VCaP (cell line): Measurements from ENCODE around the gene R3HDM2.
A peak's percentile ranks its signal among the peaks of the same experiment; 100 is the strongest.
"Not testable (repeated sequence)": the region's sequence is repeated elsewhere in the genome, so short reads cannot be mapped to it uniquely, and the experiment has no call there.

ENCODE experiments used
- H3K27ac ChIP-seq: fragments of 450-650 bp; 2 replicates; pipeline ENCODE4 v1.5.1; 2017
- CTCF ChIP-seq: fragments of 450-650 bp; conservative IDR thresholded peaks from 2 replicates; pipeline ENCODE4 v1.5.1; 2017; ENCODE audit warnings: mild to moderate bottlenecking, moderate library complexity

R3HDM2 gene

GRCh38 chr12:57309420-57309819, 121.4 kb downstream of the R3HDM2 start:
- peak overlapping the region; percentile 88 for H3K27ac ChIP-seq
- TF ChIP-seq CTCF: no peak

DNA sequence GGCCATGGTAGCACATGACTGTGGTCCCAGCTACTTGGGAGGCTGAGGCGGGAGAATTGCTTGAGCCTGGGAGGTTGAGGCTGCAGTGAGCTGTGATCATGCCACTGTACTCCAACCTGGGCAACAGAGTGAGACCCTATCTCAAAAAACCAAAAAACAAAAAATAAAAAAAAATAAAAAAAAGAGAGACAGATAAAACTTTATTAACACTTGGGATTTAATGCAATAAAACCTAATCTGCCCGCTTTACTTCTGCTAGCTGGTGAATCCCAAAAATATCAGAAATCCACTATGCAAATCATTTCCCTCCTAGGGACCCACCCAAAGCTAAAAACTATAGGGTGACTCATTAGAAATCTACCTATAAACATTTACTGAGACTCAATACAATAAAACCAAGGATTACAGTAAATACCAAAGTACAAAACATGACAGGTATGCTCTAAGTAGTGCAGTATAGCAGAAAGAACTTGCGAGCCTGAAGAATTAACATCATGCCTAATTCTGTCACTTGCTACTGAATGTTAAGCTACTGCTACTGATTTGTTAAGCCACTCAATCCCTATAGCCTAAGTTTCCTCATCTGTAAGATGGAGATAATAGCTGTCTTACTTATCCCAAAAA, 129.8 kb downstream of the R3HDM2 start:
- TF ChIP-seq CTCF: no peak
- H3K27ac ChIP-seq: peak overlapping the region; percentile 64

DNA sequence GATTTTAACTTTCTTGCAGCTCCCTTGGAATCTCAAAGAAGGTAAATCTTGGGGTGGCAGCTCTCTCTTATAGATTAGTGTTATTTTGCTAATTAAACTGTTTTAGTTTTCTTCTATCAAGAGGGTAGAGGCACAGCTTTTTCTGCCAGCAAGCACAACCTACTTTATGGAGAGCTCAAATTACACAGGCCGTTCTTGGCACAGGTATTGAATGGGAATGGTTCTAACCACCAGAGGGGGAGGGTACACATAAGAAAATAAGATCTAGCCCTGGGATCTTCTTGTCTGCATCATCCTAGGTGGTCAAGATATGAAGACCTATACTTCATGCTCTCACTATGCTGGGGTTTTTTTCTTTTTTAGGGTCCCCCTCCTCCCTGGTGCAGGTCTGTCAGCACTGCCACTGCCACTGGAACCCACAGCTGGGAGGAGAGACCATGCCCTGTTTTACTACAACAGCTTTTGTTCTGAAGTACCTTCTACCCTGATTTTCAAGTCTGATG, 131.3 kb downstream of the R3HDM2 start:
- TF ChIP-seq CTCF: no peak
- peak overlapping the region; percentile 64 for H3K27ac ChIP-seq

DNA sequence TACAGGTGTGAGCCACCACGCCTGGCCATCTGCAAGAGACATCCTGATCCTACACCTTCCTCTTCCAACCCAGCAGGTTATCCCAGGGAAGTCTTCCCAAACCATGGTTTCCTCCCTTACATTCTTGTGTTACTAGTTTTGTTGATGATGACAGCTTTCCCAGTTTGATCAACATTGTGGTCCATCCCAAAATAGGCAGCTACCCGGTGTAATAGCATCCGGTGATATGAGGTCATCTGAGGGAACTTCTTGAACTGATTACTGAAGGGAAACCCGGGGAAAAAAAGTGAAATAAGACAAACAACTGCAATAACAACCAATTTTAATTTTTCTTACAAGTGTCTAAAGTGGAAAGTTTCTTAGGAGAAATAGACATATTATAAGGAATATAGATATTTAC, 134.6 kb downstream of the R3HDM2 start:
- TF ChIP-seq CTCF: no peak
- H3K27ac ChIP-seq: no peak overlapping the region

DNA sequence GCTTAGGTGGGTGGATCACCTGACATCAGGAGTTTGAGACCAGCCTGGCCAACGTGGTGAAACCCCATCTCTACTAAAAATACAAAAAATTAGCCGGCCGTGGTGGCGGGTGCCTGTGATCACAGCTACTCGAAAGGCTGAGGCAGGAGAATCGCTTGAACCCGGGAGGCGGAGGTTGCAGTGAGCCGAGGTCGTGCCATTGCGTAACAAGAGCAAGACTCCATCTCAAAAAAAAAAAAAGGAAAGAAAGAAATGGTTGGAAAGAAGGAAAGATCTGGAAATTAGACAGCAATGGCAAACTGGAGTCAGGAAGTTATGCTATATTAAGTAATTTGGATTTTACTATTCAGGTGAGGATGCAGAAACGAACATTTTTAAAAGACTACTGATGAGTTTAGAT, 148.8 kb downstream of the R3HDM2 start:
- H3K27ac ChIP-seq: not testable (repeated sequence)

DNA sequence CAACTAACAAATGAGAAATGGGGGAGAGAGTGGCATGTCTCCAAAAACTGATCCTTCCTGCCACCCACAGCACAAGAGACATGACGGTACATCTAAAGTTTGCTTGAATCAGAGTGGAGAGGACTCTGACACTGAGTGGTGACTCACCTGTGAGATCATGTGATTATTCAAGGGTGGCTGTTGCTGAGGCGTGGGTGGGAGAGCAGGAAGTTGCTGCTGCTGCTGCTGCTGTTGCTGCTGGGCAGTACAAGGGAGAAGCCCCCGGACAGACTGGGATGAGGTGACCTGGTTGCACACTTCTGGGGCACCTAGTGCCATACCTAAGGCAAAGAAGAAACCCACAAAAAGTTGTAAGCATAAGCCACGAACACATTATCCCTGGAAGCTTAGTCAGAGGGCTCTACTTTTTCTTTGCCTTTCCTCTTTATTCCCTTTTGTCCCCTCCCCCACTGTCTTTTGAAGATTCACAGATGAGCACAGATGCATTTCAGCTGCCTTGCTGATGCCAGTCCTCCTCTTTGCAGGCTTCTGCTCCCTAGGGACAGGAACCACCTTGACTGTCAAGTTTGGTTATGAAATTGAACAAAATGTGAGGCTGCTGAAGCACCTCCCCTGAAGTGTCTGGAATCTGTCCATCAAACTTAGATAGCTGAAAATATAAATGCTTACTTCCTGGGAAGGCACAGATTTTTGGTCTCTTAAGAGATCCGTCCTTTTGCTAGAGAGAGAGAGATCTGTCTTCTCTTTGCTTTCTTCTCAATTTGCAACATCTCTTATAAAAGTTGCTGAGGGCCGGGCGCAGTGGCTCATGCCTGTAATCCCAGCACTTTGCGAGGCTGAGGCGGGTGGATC, 150.4 kb downstream of the R3HDM2 start:
- H3K27ac ChIP-seq: peak overlapping the region; percentile 80
- no peak for TF ChIP-seq CTCF

DNA sequence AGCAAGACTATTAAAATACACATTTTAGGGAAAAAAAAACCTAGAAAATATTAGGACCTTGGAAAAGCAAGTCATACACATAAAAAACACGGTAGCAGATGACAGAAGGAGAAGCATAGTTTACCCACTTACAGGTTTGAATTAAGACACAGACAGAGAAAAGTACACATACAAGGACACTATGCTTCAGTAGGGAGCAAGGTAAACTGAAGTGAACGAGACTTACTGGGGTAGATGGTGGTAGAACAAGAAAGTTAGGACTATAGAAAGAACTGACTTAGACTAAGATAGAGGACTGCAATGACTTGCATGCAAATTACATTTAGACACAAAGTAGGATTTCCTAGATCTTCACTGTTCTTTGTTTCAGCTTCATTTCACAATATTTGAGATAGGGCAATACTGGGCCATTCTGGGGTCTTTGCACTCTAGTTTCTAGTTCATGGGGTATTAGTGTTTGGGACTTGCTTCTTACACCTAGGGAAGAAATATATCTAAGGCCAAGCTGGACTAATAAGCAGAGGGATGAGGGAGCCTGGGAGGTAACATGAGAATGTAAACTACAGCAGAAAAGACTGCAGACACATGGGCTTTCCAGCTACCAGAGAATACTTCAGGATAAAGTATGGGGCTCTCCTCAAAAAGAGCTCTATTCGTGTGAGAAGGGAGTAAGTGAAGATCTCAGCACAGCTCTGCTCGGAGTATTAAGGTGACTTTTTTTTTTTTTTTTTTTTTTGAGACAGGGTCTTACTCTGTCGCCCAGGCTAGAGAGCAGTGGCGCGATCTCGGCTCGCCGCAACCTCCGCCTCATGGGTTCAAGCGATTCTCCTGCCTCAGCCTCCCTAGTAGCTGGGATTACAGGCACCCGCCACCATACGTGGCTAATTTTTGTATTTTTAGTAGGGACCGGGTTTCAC, 152.1 kb downstream of the R3HDM2 start:
- no peak for TF ChIP-seq CTCF
- H3K27ac ChIP-seq: peak overlapping the region; percentile 80
